Measurements from ENCODE around the gene IFFO2. TPM values are rescaled to one million over a fixed set of nuclear protein-coding genes. Genes with fewer than 3 reads are reported as not detected.

Gene IFFO2
- total RNA-seq, 1 experiment from 2014 or later, result 15.6 TPM

DNA sequence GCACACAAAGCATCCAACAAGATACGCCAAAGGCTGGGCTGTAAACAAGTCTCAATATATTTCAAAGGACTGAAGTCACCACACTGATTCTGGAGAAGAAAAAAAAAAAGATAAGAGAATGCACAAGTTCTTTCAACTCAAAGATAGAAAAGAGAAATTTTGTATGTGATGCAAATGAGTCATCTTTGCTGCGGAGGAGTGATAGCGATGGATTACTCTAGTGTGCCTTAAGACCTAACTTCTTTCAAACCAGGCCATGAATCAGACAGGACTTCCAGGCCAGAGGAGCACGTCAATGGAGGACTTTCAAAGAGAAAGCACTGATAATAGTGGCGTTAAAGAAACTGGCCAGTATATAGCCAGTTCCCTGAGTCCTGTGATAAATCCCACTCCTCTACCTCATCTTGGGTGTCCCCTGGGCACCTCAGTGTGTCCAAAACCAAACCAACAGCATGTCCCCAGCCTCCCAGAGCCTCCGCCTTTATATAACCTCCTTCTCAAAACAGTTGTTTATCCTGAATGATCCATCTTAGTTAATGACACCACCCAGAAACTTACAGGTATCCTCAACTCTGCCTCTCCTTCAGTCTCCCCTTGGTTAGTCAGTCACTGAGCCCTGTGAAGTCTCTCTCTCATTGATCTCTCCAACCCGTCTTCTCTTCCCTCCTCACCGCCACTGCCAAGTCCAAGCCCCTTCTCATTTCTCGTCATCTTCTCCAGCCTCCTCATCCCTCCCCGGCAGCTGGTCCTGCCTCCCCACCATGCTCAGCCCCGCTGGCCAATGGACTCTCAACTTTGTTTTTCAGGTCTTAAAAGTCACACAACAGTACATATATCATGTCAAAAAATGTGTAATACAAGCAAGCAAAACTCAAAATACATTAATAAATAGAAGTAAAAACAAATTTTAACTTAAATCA, 47.2 kb upstream of the IFFO2 start:
- no peak overlapping the region for H3K27ac ChIP-seq (ENCODE audit: low read depth, low read length)
- ATAC-seq, result no peak

More for the DNA sequence above, 47.2 kb upstream of the IFFO2 start:
- Histone ChIP-seq H3K4me1 (ENCODE audit: control insufficient read depth in 1 of 2, insufficient read depth in 2 of 2, low read length in 2 of 2) (peaks cover 5 to 35% of the 10 kb centered on the region in 2 experiments; a peak in 3 of 4 replicates), H3K4me3 (replicated peaks in 1 of 2; ENCODE audit: low read depth in 1 of 2, low read length in 2 of 2) (no peak overlapping the region), H3K9me2 (ENCODE audit: insufficient read depth) (no peaks in the 10 kb centered on the region), H4K20me1 (ENCODE audit: insufficient read depth) (no peaks in the 10 kb centered on the region), H2AFZ (ENCODE audit: low read depth, low read length, poor library complexity, severe bottlenecking) (no peak overlapping the region), H3K9ac (ENCODE audit: low read length) (no peak overlapping the region), H3K36me3 (ENCODE audit: control insufficient read depth in 1 of 2, insufficient read depth in 2 of 2, low read length in 2 of 2) (no peaks in the 10 kb centered on the region), H3K79me2 (ENCODE audit: insufficient read depth, low read length) (no peaks in the 10 kb centered on the region), H3K4me2 (ENCODE audit: low read length) (no peak overlapping the region), H3K27me3 (ENCODE audit: insufficient read depth, low read length) (no peaks in the 10 kb centered on the region), H3K9me3 (ENCODE audit: control insufficient read depth in 1 of 2, insufficient read depth in 1 of 2, low read depth in 1 of 2, low read length in 2 of 2) (peaks cover 0 to 5% of the 10 kb centered on the region in 2 experiments; a peak in 1 of 4 replicates)
- ChIA-PET CTCF (no interaction called here), RAD21 (ENCODE audit: low non-redundant PET in 1 of 2, low total read pairs in 2 of 2, uncharacterized antibody in 2 of 2, unreplicated experiment in 2 of 2) (no interaction called here), POLR2A (no interaction called here)
- DNase-seq (ENCODE audit: low read depth, low spot score), result no peak
- TF ChIP-seq MAX (IDR thresholded peaks at IDR 0.05), result no peak
- TF ChIP-seq SP1 (IDR thresholded peaks at IDR 0.05; ENCODE audit: low read depth), result no peak
- TF ChIP-seq TCF7L2 (IDR thresholded peaks at IDR 0.05; ENCODE audit: borderline replicate concordance, extremely low read depth, insufficient read depth, insufficient read length), result no peak
- TF ChIP-seq REST (IDR thresholded peaks at IDR 0.05; ENCODE audit: low read depth), result no peak
- no peak for TF ChIP-seq EGR1 (IDR thresholded peaks at IDR 0.05; ENCODE audit: low read depth)
- no peak for TF ChIP-seq FOSL1 (IDR thresholded peaks at IDR 0.05; ENCODE audit: low read depth)
- no peak for TF ChIP-seq ZNF274 (IDR thresholded peaks at IDR 0.05; ENCODE audit: low read depth, low read length)
- no peak for TF ChIP-seq YY1 (IDR thresholded peaks at IDR 0.05; ENCODE audit: extremely low read depth, insufficient replicate concordance, low read depth, low read length)
- no peak for TF ChIP-seq SRF (IDR thresholded peaks at IDR 0.05; ENCODE audit: low read depth)
- no peak for TF ChIP-seq RAD21 (IDR thresholded peaks at IDR 0.05; ENCODE audit: low read depth)
- no peak for TF ChIP-seq EZH2 (IDR thresholded peaks at IDR 0.05)
- TF ChIP-seq EZH2phosphoT487 (IDR thresholded peaks at IDR 0.05; ENCODE audit: borderline replicate concordance), result no peak
- no peak for TF ChIP-seq CBX3 (IDR thresholded peaks at IDR 0.05; ENCODE audit: low read depth)
- TF ChIP-seq, protein P1, sequence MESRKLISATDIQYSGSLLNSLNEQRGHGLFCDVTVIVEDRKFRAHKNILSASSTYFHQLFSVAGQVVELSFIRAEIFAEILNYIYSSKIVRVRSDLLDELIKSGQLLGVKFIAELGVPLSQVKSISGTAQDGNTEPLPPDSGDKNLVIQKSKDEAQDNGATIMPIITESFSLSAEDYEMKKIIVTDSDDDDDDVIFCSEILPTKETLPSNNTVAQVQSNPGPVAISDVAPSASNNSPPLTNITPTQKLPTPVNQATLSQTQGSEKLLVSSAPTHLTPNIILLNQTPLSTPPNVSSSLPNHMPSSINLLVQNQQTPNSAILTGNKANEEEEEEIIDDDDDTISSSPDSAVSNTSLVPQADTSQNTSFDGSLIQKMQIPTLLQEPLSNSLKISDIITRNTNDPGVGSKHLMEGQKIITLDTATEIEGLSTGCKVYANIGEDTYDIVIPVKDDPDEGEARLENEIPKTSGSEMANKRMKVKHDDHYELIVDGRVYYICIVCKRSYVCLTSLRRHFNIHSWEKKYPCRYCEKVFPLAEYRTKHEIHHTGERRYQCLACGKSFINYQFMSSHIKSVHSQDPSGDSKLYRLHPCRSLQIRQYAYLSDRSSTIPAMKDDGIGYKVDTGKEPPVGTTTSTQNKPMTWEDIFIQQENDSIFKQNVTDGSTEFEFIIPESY (IDR thresholded peaks at IDR 0.05; ENCODE audit: extremely low read depth, insufficient replicate concordance, low read length), result no peak
- no peak for TF ChIP-seq ZFX (IDR thresholded peaks at IDR 0.05)
- TF ChIP-seq POLR2AphosphoS5 (IDR thresholded peaks at IDR 0.05; ENCODE audit: low read depth, low read length), result no peak
- no peak for TF ChIP-seq ELF1 (IDR thresholded peaks at IDR 0.05; ENCODE audit: borderline replicate concordance, low read depth)
- TF ChIP-seq, protein P2, sequence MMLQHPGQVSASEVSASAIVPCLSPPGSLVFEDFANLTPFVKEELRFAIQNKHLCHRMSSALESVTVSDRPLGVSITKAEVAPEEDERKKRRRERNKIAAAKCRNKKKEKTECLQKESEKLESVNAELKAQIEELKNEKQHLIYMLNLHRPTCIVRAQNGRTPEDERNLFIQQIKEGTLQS (IDR thresholded peaks at IDR 0.05), result no peak
- no peak for TF ChIP-seq CEBPB (IDR thresholded peaks at IDR 0.05; ENCODE audit: low read depth)
- intact Hi-C loops (cut with micrococcal nuclease), result no loop called here
- no TSS peak for BruUV-seq (replicated peaks)
